ENCODE data around the gene UGT2A3.
"Not testable (repeated sequence)": the region's sequence is repeated elsewhere in the genome, so short reads cannot be mapped to it uniquely, and the experiment has no call there.

Gene UGT2A3

GRCh38 chr4:68951078-68951805 is at the start of gene UGT2A3:
Gene UGT2A3 (minus strand): TSS chr4:68951804. CDS start chr4:68951760, 44 bp downstream.
- DNase-seq = no peak

DNA sequence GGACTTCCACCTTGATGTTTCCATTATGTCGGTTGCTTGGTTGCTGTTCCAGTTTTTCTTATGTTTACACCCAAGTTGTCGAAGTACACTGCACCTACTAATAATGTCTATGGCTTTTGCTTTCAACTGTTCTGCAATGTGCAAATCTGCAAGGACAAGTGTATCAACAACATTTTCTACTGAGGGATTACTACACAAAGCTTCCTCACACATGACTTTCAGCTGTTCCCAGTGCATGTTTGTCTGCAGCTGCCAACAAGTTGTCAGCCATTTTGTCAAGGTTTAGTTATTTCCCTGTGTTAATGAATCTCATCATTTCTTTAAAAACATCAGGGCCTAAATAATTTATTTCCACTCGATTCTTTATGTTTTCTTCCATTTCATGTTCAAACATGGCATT is 45.4 kb upstream of the UGT2A3 start:
- no peak for DNase-seq

DNA sequence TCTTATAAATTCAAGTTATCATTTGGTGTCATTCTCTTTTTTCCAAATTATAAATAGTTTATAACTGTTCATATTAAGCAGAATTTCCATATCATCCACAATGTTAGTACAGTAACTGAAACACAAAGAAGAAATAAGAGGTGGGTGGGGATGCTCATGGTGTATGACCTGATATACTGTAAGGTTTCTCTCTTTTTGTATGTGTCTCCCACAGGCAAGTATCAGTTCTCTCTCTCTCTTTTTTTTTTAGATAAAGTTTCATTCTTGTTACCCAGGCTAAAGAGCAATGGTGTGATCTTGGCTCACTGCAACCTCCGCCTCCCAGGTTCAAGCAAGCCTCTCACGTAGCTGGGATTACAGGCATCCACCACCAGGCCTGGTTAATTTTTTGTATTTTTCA is 43.7 kb upstream of the UGT2A3 start:
- no peak for DNase-seq

GRCh38 chr4:68987007-68987406 is 35.4 kb upstream of the UGT2A3 start:
- no peak for DNase-seq

DNA sequence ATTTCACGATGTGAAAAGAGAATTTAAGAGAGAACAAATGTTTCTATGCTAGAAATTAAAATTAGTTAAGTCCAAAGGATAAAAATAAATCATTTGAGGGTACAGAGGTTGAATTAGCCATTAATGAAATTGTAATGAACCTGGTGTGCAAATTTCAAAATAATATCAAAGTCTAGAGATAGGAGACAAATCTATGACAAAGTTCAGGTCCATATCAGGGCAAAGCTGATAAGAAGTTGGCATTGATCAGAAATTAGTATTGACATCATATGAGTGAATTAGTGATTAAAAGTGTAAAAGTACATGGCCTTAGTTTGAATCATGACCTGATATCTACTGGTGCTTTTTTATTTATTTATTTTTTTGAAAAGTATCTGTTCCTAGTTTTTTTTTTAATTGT is 33.8 kb upstream of the UGT2A3 start:
- DNase-seq = no peak

DNA sequence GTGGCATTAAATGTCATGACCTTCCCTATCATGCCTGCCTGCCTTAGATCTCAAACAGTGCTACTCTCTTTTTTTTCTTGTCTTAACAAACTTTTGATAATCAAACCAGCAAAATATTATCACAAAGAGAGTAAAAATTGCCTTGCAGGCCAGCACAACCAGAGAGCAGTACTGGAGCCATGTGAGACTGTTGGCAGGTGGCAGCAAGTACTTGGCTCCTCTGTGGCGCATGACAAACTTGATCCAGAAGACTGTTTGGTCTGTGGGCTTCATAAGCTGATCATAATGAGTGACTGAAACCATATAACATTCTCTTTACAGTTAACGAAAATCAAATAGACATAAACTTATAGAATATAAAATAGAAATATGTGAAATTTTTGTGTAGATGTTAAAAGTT is 33.3 kb upstream of the UGT2A3 start:
- DNase-seq = no peak

DNA sequence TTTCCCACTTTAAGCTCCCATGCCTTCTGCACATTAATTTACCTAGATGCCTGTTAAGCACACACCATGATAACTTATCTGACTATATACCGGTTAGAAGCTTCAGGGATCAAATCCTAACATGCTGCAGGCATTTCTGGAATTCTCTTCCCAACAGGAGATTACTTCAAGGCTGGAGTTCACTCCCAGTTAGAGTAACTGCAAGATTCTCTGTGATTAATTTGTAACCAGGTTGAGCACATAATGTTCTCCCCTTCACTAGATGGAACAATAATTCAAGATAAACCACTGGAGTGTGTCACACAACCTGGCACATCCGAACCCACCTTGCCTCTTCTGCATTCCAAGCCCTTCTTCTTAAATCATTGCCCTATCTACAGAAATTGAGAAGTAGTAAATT is 11.8 kb upstream of the UGT2A3 start:
- DNase-seq = no peak

DNA sequence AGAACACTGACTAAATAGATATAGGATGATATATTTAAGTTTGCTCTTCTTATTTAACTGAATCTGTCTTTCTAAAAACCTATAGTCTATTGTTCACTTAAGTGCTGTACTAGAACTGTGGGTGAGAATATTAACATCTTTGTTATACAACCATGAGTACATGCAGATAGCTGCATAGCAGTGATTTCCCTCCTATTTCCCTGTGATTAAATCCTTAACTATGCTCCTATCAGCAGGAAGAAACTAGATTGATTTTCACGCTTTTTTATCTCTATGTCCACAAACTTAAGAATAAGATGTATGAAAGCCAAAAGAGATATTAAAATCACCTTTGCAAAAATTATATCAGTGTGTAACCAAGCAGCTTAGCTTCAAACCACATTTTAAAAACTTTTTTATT is 11.3 kb upstream of the UGT2A3 start:
- no peak for DNase-seq

DNA sequence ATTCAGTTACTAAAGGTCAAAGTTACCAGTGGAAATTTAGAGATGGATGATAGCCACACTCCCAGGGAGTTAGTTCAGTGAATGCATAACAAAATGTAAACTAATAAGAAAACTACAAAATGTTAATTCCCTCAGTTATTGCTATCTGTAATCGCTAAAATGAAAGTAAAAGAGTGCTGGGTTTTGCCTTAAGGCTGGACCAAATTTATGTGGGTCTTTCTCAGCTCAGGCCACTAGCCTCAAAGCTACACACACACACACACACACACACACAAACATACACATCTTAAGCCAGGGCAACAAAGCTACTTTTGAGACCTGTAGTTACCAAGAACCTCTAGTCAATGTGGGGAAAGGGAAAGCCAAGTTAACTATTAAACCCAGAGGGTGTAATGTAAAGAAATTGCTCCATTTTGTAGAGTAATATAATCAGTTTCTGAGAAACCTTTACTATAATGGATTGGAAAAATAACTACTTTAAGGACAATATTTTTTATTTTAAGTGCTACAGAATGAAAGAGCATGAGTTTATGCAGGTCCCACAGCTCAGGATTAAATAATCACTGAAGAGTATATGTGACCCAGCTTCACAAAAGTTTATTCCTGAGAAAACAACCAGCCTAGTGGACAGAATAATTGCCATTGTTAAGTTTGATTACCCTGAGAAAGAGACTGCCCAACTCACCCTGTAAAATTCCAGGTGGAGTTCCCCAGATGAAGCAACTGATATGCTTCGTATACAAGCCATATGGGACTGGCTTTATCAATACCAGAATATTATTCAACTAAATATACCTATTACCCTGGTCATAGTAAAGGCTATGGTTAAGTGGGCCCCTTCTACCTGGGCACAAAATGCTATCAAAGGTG is 8.9 kb upstream of the UGT2A3 start:
- no peak for DNase-seq

GRCh38 chr4:68959085-68959484 is 7.5 kb upstream of the UGT2A3 start:
- DNase-seq = not testable (repeated sequence)

- DNase-seq = no peak
Observed at GRCh38 chr4:68954126-68954525, 2.5 kb upstream of the UGT2A3 start.

GRCh38 chr4:68953056-68953596 is 1.5 kb upstream of the UGT2A3 start:
- no peak for DNase-seq

DNA sequence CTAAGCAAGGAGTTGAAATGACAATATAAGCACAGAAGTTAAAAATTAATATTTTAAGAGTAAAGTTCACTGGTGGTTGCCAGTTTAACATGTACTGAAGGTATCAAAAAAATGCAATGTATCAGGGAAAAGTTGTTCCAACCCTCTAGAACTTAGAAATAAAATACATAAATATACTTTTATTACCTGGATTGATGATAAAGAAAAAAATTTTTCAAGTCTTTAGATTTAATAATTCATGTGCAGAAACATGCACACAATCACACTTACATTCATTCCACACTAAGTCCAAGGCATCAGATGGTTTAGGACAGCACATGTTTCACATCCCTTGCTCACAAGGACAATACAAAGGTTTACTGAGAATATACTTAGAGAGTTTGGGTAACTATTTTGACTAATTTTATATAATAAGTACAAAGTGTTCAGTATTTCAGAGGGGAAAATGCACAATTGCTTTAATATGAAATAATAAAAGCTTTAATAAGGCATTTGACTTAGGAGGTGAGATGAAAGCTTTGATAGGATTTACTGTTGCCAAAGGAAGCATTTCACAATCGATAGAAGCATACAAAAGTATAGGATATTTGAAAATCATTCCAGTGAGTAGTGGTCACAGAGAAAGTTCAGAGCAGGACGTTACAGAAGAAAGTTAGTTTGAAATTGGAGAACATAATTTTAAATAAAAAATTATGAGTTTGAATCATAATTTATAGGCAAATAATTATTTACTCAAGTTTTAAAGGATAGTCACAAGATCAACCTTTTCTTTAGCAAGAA is 392 bp upstream of the UGT2A3 start:
- no peak for DNase-seq

GRCh38 chr4:68950033-68950432 is 1.6 kb downstream of the UGT2A3 start:
- no peak for DNase-seq

- DNase-seq = no peak
Observed at GRCh38 chr4:68948985-68949384, 2.6 kb downstream of the UGT2A3 start.

GRCh38 chr4:68948044-68948743 is 3.4 kb downstream of the UGT2A3 start:
- DNase-seq = no peak

DNA sequence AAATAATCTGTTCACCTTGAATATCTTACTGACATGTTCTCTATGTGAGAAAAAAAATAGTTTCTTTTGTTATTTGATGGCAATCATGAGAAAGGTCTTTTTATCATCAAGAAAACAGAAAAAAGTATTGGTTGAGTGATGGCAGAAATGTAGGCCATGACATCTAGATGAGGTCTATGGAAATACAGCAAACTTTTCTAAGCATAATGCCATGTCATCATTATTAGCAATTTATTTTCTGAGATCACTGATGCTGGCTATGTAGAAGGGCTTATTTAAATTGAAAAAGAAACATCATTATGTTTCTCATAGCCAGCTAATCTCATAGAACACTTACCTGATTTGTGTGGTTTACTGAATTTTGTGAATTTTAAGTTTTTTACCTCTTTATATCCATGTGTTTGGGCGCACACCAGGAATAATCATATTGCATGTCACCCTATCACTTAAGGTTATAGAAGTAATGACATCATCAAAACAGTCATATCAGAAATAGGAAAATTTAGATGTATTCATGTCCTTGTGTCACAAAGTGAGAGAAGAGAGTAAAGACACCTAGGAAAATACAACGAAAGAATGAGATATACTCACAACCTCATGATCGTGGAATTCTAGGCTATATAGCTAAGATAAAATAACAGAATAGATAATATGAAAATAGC is 22.4 kb downstream of the UGT2A3 start:
- DNase-seq = no peak

- no peak for DNase-seq
Observed at GRCh38 chr4:68927165-68927564, 24.4 kb downstream of the UGT2A3 start.

GRCh38 chr4:68922202-68922601 is 29.4 kb downstream of the UGT2A3 start:
- not testable (repeated sequence) for DNase-seq

DNA sequence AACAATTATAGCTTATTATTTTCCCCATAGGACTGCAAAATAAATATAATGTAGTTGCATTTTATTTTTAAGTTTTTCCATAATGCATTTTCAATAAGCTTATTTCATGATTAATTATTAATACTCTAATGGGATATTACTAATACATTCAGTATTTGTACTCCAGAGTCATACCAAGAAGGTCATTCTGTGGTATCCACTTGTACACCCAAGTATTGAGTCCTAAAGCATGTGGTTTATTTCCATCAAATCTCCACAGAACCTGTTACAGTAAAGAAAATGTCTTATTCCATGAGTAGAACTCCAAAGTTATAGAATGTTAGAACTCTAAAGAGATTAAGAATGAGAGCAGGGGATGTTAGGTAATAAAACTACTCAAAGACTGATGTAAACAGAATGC is 30.6 kb downstream of the UGT2A3 start:
- DNase-seq = no peak

DNA sequence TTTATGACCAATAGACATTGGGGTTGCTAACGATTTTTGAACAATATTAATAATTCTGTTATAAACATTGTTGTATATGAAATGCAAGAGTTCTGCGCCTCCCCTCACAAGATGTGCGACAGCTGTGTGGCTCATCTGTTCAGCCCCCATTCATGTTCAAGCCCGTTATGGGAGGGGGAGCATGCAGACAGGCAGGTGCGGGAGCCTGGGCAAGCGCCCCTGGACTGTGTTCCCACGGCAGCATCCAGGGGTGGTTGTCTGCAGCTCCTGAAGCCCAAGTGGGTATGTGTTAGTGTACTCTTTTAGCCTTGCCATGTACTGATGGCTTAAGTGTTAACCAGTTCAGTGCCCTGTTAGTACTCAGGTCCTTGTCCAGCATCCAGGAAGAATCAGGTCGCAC is 34.6 kb downstream of the UGT2A3 start:
- DNase-seq = no peak

GRCh38 chr4:68912807-68913206 is 38.8 kb downstream of the UGT2A3 start:
- DNase-seq = no peak
